ENCODE data around the gene PTH. TPM values are rescaled to one million over a fixed set of nuclear protein-coding genes. Genes with fewer than 3 reads are reported as not detected.

The PTH gene
- polyA plus RNA-seq, 4 donors, result not detected

- Histone ChIP-seq H3K9me3 (ENCODE audit: control insufficient read depth in 2 of 2, insufficient read depth in 1 of 2, low read depth in 1 of 2, low read length in 1 of 2) (no peaks in the 10 kb centered on the region), H3K27me3 (ENCODE audit: control insufficient read depth in 3 of 3, insufficient read depth in 3 of 3, low read length in 3 of 3) (no peaks in the 10 kb centered on the region), H3K36me3 (ENCODE audit: control insufficient read depth in 3 of 3, insufficient read depth in 2 of 3, low read depth in 1 of 3, low read length in 3 of 3) (no peaks in the 10 kb centered on the region), H3K4me1 (ENCODE audit: control insufficient read depth in 3 of 3, insufficient read depth in 2 of 3, low read depth in 1 of 3, low read length in 2 of 3) (peaks cover 0 to 7% (median 0%) of the 10 kb centered on the region in 3 donors), H3K27ac (ENCODE audit: low read depth in 1 of 3, low read length in 2 of 3) (peak within 1 kb of the TSS; percentile 84 to 94 (median 88)), H3K4me3 (ENCODE audit: low read depth in 1 of 3, low read length in 3 of 3) (peak within 1 kb of the TSS; percentile 83 to 93 (median 84))
- FAIRE-seq (no peak), DNase-seq (peak; percentile 96 to 98)
- 0 to 1% (median 1%) methylated on average over 65 to 71 of the region's 71 CpGs for WGBS, 3 donors
Measured at GRCh38 chr11:13462901-13463778, 32.7 kb downstream of the PTH start, which contains the start of gene BTBD10. Gene BTBD10 (minus strand): TSS chr11:13463222. CDS start chr11:13445124, 18,098 bp downstream.

GRCh38 chr11:13462311-13462900, 33.4 kb downstream of the PTH start:
- H3K4me3 ChIP-seq (ENCODE audit: low read depth in 1 of 3, low read length in 3 of 3), result peak overlapping the region; percentile 83 to 93 (median 84)
- no peaks in the 10 kb centered on the region for H3K27me3 ChIP-seq (ENCODE audit: control insufficient read depth in 3 of 3, insufficient read depth in 3 of 3, low read length in 3 of 3)
- no peaks in the 10 kb centered on the region for H3K36me3 ChIP-seq (ENCODE audit: control insufficient read depth in 3 of 3, insufficient read depth in 2 of 3, low read depth in 1 of 3, low read length in 3 of 3)
- peak overlapping the region; percentile 84 to 94 (median 88) for H3K27ac ChIP-seq (ENCODE audit: low read depth in 1 of 3, low read length in 2 of 3)
- peaks cover 0 to 7% (median 0%) of the 10 kb centered on the region in 3 donors for H3K4me1 ChIP-seq (ENCODE audit: control insufficient read depth in 3 of 3, insufficient read depth in 2 of 3, low read depth in 1 of 3, low read length in 2 of 3)
- DNase-seq (peak; percentile 73 to 78), FAIRE-seq (no peak)
- no peaks in the 10 kb centered on the region for H3K9me3 ChIP-seq (ENCODE audit: control insufficient read depth in 2 of 2, insufficient read depth in 1 of 2, low read depth in 1 of 2, low read length in 1 of 2)
- WGBS, 3 donors, result 1 to 2% (median 1%) methylated on average over 18 of the region's 18 CpGs

GRCh38 chr11:13461291-13461690, 34.5 kb downstream of the PTH start:
- Histone ChIP-seq H3K4me3 (ENCODE audit: low read depth in 1 of 3, low read length in 3 of 3) (no peak overlapping the region), H3K36me3 (ENCODE audit: control insufficient read depth in 3 of 3, insufficient read depth in 2 of 3, low read depth in 1 of 3, low read length in 3 of 3) (no peaks in the 10 kb centered on the region), H3K9me3 (ENCODE audit: control insufficient read depth in 2 of 2, insufficient read depth in 1 of 2, low read depth in 1 of 2, low read length in 1 of 2) (no peaks in the 10 kb centered on the region), H3K4me1 (ENCODE audit: control insufficient read depth in 3 of 3, insufficient read depth in 2 of 3, low read depth in 1 of 3, low read length in 2 of 3) (peaks cover 0 to 7% (median 0%) of the 10 kb centered on the region in 3 donors), H3K27ac (ENCODE audit: low read depth in 1 of 3, low read length in 2 of 3) (no peak overlapping the region), H3K27me3 (ENCODE audit: control insufficient read depth in 3 of 3, insufficient read depth in 3 of 3, low read length in 3 of 3) (no peaks in the 10 kb centered on the region)
- FAIRE-seq, result no peak
- no peak for DNase-seq
- WGBS, 3 donors, result 78 to 81% (median 81%) methylated on average over 3 of the region's 3 CpGs

- H3K36me3 ChIP-seq (ENCODE audit: control insufficient read depth in 3 of 3, insufficient read depth in 2 of 3, low read depth in 1 of 3, low read length in 3 of 3), result no peaks in the 10 kb centered on the region
- H3K4me1 ChIP-seq (ENCODE audit: control insufficient read depth in 3 of 3, insufficient read depth in 2 of 3, low read depth in 1 of 3, low read length in 2 of 3), result peaks cover 0 to 4% (median 0%) of the 10 kb centered on the region in 3 donors
- no peak for DNase-seq
- H3K4me3 ChIP-seq (ENCODE audit: low read depth in 1 of 3, low read length in 3 of 3), result no peak overlapping the region
- 79 to 85% (median 81%) methylated on average over 2 of the region's 2 CpGs for WGBS, 3 donors
- H3K9me3 ChIP-seq (ENCODE audit: control insufficient read depth in 2 of 2, insufficient read depth in 1 of 2, low read depth in 1 of 2, low read length in 1 of 2), result peaks cover 0 to 18% of the 10 kb centered on the region in 2 donors
- FAIRE-seq, result no peak
- H3K27ac ChIP-seq (ENCODE audit: low read depth in 1 of 3, low read length in 2 of 3), result no peak overlapping the region
- H3K27me3 ChIP-seq (ENCODE audit: control insufficient read depth in 3 of 3, insufficient read depth in 3 of 3, low read length in 3 of 3), result no peaks in the 10 kb centered on the region
Measured at GRCh38 chr11:13450832-13451397, 44.9 kb downstream of the PTH start.

- 6 to 100% (median 61%) methylated on average over 1 of the region's 1 CpG for WGBS, 3 donors
- H3K9me3 ChIP-seq (ENCODE audit: control insufficient read depth in 2 of 2, insufficient read depth in 1 of 2, low read depth in 1 of 2, low read length in 1 of 2), result peaks cover 0 to 18% of the 10 kb centered on the region in 2 donors
- no peaks in the 10 kb centered on the region for H3K27me3 ChIP-seq (ENCODE audit: control insufficient read depth in 3 of 3, insufficient read depth in 3 of 3, low read length in 3 of 3)
- no peak for FAIRE-seq
- peak in 1 of 2 donors; percentile 70 for DNase-seq
- H3K4me1 ChIP-seq (ENCODE audit: control insufficient read depth in 3 of 3, insufficient read depth in 2 of 3, low read depth in 1 of 3, low read length in 2 of 3), result peaks cover 0 to 4% (median 0%) of the 10 kb centered on the region in 3 donors
- no peak overlapping the region for H3K27ac ChIP-seq (ENCODE audit: low read depth in 1 of 3, low read length in 2 of 3)
- no peaks in the 10 kb centered on the region for H3K36me3 ChIP-seq (ENCODE audit: control insufficient read depth in 3 of 3, insufficient read depth in 2 of 3, low read depth in 1 of 3, low read length in 3 of 3)
- H3K4me3 ChIP-seq (ENCODE audit: low read depth in 1 of 3, low read length in 3 of 3), result no peak overlapping the region
Measured at GRCh38 chr11:13449522-13449921, 46.3 kb downstream of the PTH start.

GRCh38 chr11:13448876-13449275, 46.9 kb downstream of the PTH start:
- Histone ChIP-seq H3K4me3 (ENCODE audit: low read depth in 1 of 3, low read length in 3 of 3) (no peak overlapping the region), H3K27ac (ENCODE audit: low read depth in 1 of 3, low read length in 2 of 3) (no peak overlapping the region), H3K9me3 (ENCODE audit: control insufficient read depth in 2 of 2, insufficient read depth in 1 of 2, low read depth in 1 of 2, low read length in 1 of 2) (peaks cover 0 to 18% of the 10 kb centered on the region in 2 donors), H3K4me1 (ENCODE audit: control insufficient read depth in 3 of 3, insufficient read depth in 2 of 3, low read depth in 1 of 3, low read length in 2 of 3) (peaks cover 0 to 4% (median 0%) of the 10 kb centered on the region in 3 donors), H3K27me3 (ENCODE audit: control insufficient read depth in 3 of 3, insufficient read depth in 3 of 3, low read length in 3 of 3) (no peaks in the 10 kb centered on the region), H3K36me3 (ENCODE audit: control insufficient read depth in 3 of 3, insufficient read depth in 2 of 3, low read depth in 1 of 3, low read length in 3 of 3) (no peaks in the 10 kb centered on the region)
- DNase-seq (no peak), FAIRE-seq (no peak)
- 63 to 89% (median 87%) methylated on average over 2 of the region's 2 CpGs for WGBS, 3 donors

- no peak for DNase-seq
- Histone ChIP-seq H3K27ac (ENCODE audit: low read depth in 1 of 3, low read length in 2 of 3) (no peak overlapping the region), H3K27me3 (ENCODE audit: control insufficient read depth in 3 of 3, insufficient read depth in 3 of 3, low read length in 3 of 3) (no peaks in the 10 kb centered on the region), H3K9me3 (ENCODE audit: control insufficient read depth in 2 of 2, insufficient read depth in 1 of 2, low read depth in 1 of 2, low read length in 1 of 2) (peaks cover 0 to 15% of the 10 kb centered on the region in 2 donors), H3K4me1 (ENCODE audit: control insufficient read depth in 3 of 3, insufficient read depth in 2 of 3, low read depth in 1 of 3, low read length in 2 of 3) (peaks cover 0 to 4% (median 0%) of the 10 kb centered on the region in 3 donors), H3K4me3 (ENCODE audit: low read depth in 1 of 3, low read length in 3 of 3) (no peak overlapping the region), H3K36me3 (ENCODE audit: control insufficient read depth in 3 of 3, insufficient read depth in 2 of 3, low read depth in 1 of 3, low read length in 3 of 3) (no peaks in the 10 kb centered on the region)
- FAIRE-seq, result no peak
Measured at GRCh38 chr11:13446444-13446843, 49.4 kb downstream of the PTH start.

- Histone ChIP-seq H3K27ac (ENCODE audit: low read depth in 1 of 3, low read length in 2 of 3) (no peak overlapping the region), H3K9me3 (ENCODE audit: control insufficient read depth in 2 of 2, insufficient read depth in 1 of 2, low read depth in 1 of 2, low read length in 1 of 2) (peaks cover 0 to 7% of the 10 kb centered on the region in 2 donors)
- 52 to 77% (median 70%) methylated on average over 2 of the region's 2 CpGs for WGBS, 3 donors
Measured at GRCh38 chr11:13445588-13445987, 50.2 kb downstream of the PTH start.

More at GRCh38 chr11:13445588-13445987, 50.2 kb downstream of the PTH start:
- Histone ChIP-seq H3K36me3 (ENCODE audit: control insufficient read depth in 3 of 3, insufficient read depth in 2 of 3, low read depth in 1 of 3, low read length in 3 of 3) (no peaks in the 10 kb centered on the region), H3K4me3 (ENCODE audit: low read depth in 1 of 3, low read length in 3 of 3) (no peak overlapping the region), H3K27me3 (ENCODE audit: control insufficient read depth in 3 of 3, insufficient read depth in 3 of 3, low read length in 3 of 3) (no peaks in the 10 kb centered on the region), H3K4me1 (ENCODE audit: control insufficient read depth in 3 of 3, insufficient read depth in 2 of 3, low read depth in 1 of 3, low read length in 2 of 3) (no peaks in the 10 kb centered on the region)
- no peak for DNase-seq
- FAIRE-seq, result no peak

All from small intestine (tissue), 7 donors.